NCI-H2196 treated with DMSO at 0.1 percent for 48 hours (cell line): ENCODE measurements around the gene ZNF829.

ENCODE experiments used
- DNase-seq: peaks from one replicate; lab custom pipeline; 2025; ENCODE audit not compliant: unreplicated experiment; lab: John Stamatoyannopoulos, UW

The ZNF829 gene

GRCh38 chr19:36915992-36916830, at the start of gene ZNF829, which contains the start of gene ZNF568:
TSS of gene ZNF829 (minus strand) at chr19:36916291. CDS start at chr19:36915167, 1,124 bp downstream.
TSS of gene ZNF568 (plus strand) at chr19:36916332. CDS start at chr19:36922771, 6,439 bp downstream.
- DNase-seq: peak; percentile 68

- no peak for DNase-seq
Observed at GRCh38 chr19:36963280-36963679, 47.2 kb upstream of the ZNF829 start.

GRCh38 chr19:36962346-36962745, 46.3 kb upstream of the ZNF829 start:
- no peak for DNase-seq

GRCh38 chr19:36950335-36951119, 34.4 kb upstream of the ZNF829 start:
- DNase-seq: no peak

- no peak for DNase-seq
Observed at GRCh38 chr19:36939153-36939552, 23.1 kb upstream of the ZNF829 start.

- DNase-seq: no peak
Observed at GRCh38 chr19:36931684-36932083, 15.6 kb upstream of the ZNF829 start.

GRCh38 chr19:36918090-36918489, 2.0 kb upstream of the ZNF829 start:
- no peak for DNase-seq

GRCh38 chr19:36916991-36917390, 900 bp upstream of the ZNF829 start:
- no peak for DNase-seq

GRCh38 chr19:36898422-36898821, 17.7 kb downstream of the ZNF829 start:
- DNase-seq: no peak

GRCh38 chr19:36894849-36895383, 21.2 kb downstream of the ZNF829 start:
- DNase-seq: no peak

GRCh38 chr19:36891768-36892357, 24.2 kb downstream of the ZNF829 start:
- no peak for DNase-seq

- DNase-seq: no peak
Observed at GRCh38 chr19:36876993-36877938, 38.8 kb downstream of the ZNF829 start.

- no peak for DNase-seq
Observed at GRCh38 chr19:36851898-36852297, 64.2 kb downstream of the ZNF829 start.

GRCh38 chr19:36850559-36851442, 65.3 kb downstream of the ZNF829 start, which contains the start of gene ZNF345:
TSS of gene ZNF345 (plus strand) at chr19:36850876. CDS start at chr19:36876831, 25,955 bp downstream.
- peak; percentile 90 for DNase-seq

- peak; percentile 75 for DNase-seq
Observed at GRCh38 chr19:36849701-36850558, 66.2 kb downstream of the ZNF829 start.

- no peak for DNase-seq
Observed at GRCh38 chr19:36847968-36848367, 68.1 kb downstream of the ZNF829 start.

- no peak for DNase-seq
Observed at GRCh38 chr19:36838784-36839324, 77.2 kb downstream of the ZNF829 start.
